ENCODE measurements around the gene RPRD2.

Gene RPRD2

DNA sequence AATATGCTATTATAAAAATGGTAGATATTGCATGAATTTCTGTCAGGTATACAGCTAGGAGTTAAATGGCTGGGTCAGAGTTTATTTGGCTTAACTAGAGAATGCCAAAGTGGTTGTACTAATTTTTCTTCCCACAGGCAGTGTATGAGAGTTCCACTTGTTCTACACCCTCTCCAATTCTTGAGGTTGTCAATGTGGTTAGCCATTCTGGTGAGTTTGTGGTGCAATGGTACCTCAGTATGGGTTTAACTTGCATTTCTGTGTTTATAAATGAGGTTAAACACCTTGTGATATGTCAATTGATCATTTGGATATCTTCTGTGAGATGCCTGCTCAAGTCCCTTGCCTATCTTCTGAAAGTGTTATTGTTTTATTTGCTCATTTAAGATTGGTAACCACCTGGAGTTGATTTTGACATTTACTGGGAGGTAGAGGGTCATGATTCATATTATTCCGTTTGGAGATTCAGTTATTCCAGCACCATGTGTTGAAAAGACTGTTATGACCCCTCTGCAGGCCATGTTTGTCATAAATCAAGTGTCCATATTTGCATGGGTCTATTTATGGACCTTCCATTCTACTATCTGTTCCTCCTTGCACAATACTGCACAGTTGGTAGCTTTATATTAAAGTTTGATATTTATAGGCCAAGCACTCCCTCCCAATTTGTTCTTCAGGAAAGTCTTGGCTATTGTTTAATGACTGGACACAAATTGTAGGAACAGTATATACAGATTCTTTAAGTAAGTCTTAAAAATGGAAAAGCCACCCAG is 157.4 kb downstream of the RPRD2 start:
- Histone ChIP-seq H3K4me3 (ENCODE audit: severe bottlenecking) (no peak overlapping the region), H3K27me3 (ENCODE audit: insufficient read depth, poor library complexity, severe bottlenecking) (no peaks in the 10 kb centered on the region), H3K36me3 (ENCODE audit: low read depth) (no peaks in the 10 kb centered on the region), H3K4me1 (ENCODE audit: insufficient read depth, poor library complexity, severe bottlenecking) (no peaks in the 10 kb centered on the region), H3K27ac (ENCODE audit: poor library complexity, severe bottlenecking) (no peak overlapping the region), H3K9me3 (ENCODE audit: severe bottlenecking) (no peaks in the 10 kb centered on the region)
- TF ChIP-seq, protein P1, sequence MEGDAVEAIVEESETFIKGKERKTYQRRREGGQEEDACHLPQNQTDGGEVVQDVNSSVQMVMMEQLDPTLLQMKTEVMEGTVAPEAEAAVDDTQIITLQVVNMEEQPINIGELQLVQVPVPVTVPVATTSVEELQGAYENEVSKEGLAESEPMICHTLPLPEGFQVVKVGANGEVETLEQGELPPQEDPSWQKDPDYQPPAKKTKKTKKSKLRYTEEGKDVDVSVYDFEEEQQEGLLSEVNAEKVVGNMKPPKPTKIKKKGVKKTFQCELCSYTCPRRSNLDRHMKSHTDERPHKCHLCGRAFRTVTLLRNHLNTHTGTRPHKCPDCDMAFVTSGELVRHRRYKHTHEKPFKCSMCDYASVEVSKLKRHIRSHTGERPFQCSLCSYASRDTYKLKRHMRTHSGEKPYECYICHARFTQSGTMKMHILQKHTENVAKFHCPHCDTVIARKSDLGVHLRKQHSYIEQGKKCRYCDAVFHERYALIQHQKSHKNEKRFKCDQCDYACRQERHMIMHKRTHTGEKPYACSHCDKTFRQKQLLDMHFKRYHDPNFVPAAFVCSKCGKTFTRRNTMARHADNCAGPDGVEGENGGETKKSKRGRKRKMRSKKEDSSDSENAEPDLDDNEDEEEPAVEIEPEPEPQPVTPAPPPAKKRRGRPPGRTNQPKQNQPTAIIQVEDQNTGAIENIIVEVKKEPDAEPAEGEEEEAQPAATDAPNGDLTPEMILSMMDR (IDR thresholded peaks at IDR 0.05; ENCODE audit: poor library complexity, severe bottlenecking) = no peak
- DNase-seq (ENCODE audit: low spot score) = no peak
- no peak for ATAC-seq (ENCODE audit: low read depth)

DNA sequence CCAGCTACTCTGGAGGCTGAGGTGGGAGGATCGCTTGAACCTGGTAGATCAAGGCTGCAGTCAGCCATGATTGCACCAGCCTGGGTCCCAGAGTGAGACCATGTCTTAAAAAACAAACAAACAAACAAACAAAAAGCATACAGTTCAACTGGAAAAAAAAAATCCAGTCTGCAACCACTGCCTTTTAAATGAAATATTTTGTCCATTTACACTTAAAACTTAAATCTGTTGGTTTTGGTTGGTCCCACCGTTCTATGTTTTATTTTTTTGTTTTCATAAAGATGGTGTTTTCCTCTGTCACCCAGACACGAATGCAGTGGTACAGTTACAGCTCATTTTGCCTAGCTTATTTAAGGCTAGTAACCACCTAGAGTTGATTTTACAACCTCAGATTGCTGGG is 161.4 kb downstream of the RPRD2 start:
- Histone ChIP-seq H3K27me3 (ENCODE audit: insufficient read depth, poor library complexity, severe bottlenecking) (no peaks in the 10 kb centered on the region), H3K4me1 (ENCODE audit: insufficient read depth, poor library complexity, severe bottlenecking) (peaks cover 7% of the 10 kb centered on the region), H3K27ac (ENCODE audit: poor library complexity, severe bottlenecking) (no peak overlapping the region), H3K9me3 (ENCODE audit: severe bottlenecking) (no peaks in the 10 kb centered on the region), H3K36me3 (ENCODE audit: low read depth) (no peaks in the 10 kb centered on the region), H3K4me3 (ENCODE audit: severe bottlenecking) (no peak overlapping the region)
- ATAC-seq (ENCODE audit: low read depth) = no peak
- TF ChIP-seq, protein P1 (IDR thresholded peaks at IDR 0.05; ENCODE audit: poor library complexity, severe bottlenecking) = no peak
- no peak for DNase-seq (ENCODE audit: low spot score)

Measured in RWPE2 (cell line).